Kasumi-1 (cell line): Measurements from ENCODE around the gene NADSYN1.

Experiments
- DNase-seq, 2 experiments: peaks; one replicate each; lab custom pipeline; 2025; lab: John Stamatoyannopoulos, UW

The NADSYN1 gene

DNA sequence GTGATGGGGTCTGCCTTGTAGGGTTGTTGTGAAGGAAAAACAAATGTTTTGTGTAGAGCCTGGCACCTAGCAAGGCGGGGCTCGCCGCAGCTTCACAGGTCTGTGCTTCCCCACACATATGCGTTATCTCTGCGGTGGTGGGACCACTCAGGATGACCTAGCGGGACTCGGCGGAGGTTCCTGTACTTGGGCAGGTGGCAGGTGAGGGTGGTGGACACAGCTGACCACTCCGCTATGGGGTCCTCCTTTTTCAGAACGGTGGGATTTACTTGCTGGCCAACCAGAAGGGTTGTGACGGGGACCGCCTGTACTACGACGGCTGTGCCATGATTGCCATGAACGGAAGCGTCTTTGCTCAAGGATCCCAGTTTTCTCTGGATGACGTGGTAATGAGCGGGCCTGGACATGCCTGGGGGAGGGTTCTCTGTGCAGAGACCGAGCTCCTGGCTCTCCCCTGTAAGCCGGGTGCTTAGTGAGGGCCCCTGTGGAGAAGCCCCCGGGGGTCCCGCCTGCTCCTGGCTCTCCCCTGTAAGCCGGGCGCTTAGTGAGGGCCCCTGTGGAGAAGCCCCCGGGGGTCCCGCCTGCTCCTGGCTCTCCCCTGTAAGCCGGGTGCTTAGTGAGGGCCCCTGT, 21.3 kb downstream of the NADSYN1 start:
- no peak for DNase-seq

DNA sequence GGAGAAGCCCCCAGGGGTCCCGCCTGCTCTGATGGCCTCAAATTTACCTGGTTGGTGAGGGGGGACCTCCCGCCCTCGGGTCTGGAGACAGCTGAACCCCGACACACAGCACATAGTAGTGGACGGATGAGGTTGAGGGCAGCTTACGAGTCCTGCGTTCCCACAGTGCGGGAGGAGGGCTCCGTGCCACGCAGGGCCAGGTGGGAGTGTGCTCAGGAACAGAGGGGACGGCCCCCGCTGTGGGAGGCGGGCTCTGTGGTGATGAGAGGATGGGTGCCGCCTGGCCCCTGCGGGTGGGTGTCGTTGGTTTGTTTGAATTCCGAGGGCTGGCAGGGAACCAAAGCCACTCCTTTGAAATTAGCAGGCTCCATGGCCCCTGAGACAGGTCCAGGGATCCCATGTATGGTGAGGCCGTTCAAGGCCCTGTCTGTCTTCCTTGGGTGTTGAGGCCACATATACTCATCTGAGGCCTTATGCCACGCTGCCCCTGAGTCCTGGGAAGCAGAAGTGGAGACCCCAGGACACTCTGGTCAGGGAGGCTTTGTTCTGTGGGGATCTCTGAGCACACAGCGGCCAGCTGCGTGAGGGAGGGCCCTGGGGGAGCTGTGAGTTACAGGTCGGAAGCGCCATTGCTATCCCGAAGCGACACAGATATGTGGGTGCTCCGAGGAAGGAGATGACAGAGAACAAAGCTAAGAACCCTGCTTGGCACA, 21.9 kb downstream of the NADSYN1 start:
- no peak for DNase-seq

DNA sequence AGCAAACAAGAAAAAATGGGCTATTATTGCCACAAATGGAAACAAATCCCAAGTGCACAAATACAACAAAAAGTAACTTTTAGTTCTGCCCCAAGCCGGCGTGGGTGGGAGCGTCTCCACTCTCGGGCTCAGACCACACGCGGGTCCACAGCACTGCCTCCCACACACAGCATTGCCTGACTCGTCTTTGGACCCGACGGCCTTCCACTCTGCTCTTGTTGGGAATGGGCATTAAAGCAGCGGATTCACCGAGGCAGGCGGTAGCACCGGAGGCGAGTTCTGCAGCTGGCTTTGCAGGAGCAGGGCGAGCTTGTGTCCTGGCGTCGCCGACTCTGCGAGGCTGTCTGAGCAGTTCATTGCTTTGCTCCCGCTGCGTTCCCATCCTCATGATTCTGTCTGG, 23.0 kb downstream of the NADSYN1 start:
- no peak for DNase-seq

DNA sequence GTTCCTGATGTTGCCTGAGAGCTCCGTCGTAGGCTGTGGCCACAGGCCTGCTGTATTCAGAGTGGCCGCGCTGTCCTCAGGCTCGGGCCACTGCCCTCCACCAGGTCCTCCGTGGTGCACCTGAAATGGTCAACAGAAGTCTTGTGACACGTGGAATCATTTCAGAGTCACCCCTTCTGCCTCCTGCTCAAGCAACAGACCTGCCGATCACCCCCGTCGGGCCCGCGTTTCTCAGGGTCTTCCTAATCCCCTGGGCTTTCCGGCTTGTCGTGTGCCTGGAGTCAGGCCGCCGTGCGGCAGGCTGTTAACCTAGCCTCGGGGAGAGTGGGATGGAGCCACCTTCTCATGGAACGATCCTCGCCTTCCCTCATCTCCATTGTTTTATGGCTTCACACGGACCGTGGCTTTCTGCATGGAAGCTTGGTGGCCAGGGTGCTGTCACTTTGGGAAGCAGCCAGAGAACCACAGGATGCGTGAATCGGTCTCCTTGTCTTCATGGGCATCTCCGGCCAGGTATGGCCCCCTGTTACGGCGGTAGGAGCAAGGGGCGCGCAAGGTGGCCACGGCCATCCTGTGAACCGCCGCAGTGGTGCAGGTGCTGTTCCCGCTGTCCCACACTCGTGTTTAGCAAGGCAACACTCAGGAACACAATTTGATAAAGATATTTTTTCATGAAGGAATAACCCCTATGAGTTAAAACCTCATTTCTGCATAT, 24.1 kb downstream of the NADSYN1 start:
- DNase-seq = no peak

DNA sequence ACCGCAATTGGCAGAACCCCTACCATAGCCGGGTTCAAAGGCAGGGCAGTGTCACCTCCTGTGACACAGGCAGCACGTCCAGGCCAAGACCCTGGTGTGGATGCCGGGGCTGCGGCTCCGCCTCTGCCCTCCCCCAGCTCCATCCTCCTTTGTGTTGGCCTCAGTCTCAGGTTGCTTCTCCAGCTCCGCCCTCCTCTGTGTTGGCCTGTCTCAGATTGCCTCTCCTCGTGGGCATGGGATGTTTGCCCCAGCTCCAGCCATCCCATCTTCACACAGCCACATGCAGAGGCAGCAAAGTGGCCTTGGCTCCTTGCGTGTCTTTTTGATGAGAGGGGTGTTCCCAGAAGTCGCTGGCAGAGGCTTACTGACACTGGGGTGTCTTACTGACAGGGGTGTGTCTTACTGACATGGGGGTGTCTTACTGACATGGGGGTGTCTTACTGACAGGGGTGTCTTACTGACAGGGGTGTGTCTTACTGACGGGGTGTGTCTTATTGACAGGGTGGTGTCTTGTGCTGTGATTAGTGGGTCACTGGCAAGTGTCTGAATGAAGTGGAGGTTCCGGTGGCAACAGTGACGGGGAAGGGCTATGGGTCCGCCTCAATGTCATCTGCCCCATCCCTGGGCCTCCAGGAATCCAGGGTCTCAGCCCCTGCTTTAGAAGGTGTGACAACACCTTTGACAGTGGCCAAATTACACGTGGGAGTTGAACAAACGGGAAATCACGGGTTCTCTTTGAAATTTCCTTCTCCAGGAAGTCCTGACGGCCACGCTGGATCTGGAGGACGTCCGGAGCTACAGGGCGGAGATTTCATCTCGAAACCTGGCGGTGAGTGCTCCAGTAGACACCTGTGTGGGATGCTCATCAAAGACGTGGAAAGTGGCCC, 24.9 kb downstream of the NADSYN1 start:
- DNase-seq = no peak

DNA sequence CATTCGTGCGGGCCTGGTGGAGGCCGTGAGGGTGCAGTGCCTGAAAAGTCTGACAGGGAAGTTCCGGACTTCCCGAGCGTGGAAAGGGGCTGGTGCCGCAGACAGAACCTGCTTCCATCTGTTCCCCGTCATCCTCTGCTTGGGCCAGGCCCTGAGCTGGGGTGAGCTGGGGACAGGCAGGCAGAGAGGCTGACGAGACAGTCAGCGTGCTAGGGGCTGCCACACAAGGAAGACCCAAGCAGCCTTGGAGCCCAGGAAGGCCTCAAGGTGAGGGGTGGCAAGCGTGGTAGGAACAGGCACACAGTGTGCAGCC, 25.5 kb downstream of the NADSYN1 start:
- no peak for DNase-seq

DNA sequence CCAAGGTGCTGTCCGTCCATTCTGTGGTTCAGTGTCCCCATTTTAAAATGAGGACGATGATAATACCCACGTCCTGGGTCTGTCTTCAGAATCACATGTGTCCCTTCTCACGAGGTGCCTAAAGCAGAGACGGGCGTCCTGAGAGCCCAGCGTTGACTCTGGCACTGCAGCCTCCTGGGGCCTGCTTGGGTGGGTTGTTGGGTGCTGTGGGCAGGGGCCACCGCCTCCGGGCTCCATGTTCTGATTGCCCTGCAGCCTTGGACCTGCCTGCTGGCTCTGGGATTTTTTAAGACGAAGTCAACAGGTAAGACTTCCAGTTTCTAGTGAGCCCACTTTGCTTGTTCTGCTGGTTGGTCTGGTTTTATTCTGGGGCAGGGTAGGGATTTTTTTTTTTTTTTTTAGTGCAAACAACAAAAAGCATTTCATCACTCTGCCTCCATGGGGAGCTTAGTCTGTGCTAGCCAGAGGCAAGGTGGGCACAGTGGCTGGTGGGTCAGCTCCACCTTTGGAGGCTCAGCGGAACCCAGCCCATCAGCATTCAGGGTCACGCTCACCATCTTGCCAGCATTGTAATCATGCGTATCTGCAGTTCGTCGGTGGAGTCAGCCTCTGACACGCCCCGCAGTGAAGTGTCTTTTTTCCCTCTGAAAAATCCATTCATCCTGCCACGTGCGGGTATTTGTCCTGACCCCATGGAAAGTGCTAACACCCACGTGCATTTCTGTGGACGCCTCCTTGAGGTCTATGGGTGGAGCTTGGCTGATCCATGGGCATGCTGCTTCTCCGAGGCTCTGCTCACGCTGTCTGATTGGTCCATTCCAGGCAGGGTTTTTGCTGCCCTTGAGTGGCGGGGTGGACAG, 28.3 kb downstream of the NADSYN1 start:
- no peak for DNase-seq

DNA sequence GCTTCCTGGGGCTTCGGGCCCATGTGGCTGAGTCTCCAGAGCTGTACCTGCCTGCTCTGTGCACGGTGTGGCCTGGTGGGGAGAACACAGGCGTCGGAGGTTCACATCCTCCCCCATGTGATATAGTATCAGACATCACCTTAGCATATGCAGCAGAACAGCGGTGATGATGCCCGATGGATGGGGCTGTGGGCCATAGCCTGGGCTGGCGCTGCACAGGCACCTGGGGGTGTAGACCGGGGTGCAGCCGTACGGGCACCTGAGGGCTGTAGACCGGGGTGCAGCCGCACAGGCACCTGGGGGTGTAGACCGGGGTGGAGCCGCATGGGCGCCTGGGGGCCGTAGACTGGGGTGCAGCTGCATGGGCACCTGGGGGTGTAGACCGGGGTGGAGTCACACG, 29.2 kb downstream of the NADSYN1 start:
- no peak for DNase-seq

DNA sequence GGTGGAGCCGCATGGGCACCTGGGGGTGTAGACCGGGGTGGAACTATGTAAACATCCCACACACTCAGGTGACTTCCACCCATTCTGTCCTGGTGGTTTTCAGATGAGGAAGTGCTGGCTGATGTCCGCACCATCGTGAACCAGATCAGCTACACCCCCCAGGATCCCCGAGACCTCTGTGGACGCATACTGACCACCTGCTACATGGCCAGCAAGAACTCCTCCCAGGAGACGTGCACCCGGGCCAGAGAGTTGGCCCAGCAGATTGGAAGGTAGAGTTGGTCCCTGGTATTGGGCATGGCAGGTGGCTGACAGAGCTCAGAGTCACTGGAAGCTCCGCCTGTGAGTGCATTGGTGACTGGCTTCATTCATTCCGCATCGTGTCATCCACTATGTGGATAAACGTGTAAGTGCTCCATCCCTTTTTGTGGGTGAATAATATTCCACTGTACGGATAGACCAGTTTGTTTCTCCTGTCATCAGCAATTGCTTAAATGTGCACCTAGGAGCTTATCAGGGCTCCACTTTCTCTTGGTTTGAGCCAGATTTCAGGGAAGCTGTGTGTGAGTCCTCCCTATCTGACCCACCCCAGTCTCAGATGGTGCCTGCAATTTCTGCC, 29.9 kb downstream of the NADSYN1 start:
- no peak for DNase-seq

DNA sequence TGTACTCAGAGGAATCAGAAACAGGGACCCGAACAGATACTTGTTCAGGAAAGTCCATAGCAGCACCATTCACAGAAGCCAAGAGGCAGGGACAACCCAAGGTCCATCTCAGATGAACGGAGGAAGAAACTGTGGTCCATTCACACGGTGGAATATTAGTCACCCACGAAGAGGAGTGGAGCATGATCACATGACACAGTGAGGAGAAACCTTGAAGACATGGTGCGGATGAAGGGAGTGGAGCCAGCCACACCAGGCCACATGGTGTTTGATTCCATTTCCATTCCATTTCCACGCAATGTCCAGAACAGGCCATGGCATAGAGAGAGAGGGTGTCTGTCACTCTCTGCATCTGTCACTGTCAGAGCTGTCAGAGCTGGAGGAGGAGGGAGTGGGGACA, 30.7 kb downstream of the NADSYN1 start:
- no peak for DNase-seq

DNA sequence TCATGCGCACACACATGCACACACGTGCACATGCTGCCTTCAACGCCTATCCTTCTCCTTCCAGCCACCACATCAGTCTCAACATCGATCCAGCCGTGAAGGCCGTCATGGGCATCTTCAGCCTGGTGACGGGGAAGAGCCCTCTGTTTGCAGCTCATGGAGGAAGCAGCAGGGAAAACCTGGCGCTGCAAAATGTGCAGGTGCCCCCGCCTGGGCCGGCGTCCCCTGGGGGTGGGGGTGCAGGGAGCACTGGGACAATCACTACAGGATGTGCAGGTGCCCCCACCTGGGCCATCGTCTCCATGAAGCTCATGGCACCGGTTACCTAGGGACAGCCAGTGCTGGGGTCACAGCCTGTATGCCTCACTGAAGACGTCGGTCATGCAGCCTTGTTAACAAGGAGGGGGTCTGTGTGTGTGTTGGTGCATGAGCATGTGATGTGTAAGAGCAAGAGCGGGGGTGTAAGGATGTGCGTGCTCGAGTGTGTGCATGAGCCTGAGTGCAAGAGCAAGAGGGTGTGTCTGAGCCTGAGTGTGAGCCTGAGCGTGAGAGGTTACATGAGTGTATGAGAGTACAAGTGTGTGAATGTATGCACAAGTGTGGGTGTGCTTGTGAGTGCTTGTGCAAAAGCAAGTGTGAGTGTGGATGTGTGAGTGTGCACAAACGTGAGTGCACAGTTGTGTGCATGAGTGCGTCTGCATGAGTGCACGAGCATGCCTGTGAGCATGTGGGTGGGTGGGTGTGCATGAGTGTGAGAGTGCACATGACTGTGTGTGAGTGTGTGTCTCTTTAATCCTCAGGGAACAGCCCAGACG, 31.5 kb downstream of the NADSYN1 start:
- DNase-seq = no peak

DNA sequence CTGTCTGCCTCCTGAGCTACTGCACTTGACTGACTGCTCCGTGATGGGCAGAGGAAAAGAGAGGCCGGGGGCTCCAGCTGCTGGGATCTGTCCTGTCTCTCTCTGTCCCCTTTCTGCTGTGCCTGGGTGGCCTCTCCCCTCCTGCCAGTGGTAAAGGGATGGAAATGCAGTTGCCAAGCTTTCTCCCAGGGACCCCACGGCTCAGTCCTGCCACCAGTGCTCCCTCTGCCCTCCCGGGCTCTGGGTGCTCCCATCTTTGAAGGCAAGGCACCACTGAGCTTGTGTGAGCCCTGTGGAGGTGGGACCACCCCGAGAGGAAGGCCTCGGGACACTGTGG, 32.0 kb downstream of the NADSYN1 start:
- no peak for DNase-seq

DNA sequence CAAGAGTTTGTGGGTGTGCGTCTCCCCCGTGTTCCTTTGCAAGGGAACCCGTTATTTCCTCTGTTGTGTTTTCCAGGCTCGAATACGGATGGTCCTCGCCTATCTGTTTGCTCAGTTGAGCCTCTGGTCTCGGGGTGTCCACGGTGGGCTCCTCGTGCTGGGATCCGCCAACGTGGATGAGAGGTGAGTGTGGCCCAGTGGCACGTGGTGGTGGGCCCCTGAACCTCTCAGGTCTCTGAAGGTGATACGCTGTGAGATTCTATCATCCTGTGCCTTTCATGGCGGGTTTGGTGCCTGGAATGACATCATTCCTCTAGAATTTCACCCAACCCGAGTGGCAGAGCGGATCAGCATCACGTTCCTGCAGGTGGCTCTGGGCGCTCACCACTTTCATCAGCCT, 32.5 kb downstream of the NADSYN1 start:
- no peak for DNase-seq

DNA sequence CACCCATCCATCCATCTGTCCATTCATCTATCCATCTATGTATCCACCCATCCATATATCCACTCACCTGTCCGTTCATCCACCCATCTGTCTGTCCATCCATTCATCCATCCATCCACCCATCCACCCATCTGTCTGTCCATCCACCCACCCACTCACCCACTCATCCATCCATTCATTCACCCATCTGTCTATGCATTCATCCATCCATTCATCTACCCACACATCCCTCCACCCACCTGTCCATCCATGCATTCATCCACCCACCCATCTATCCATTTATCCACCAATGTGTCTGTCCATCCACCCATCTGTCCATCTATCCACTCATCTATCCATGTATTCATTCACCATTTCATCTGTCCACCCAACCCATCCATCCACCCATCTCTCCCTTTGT, 33.3 kb downstream of the NADSYN1 start:
- no peak for DNase-seq

DNA sequence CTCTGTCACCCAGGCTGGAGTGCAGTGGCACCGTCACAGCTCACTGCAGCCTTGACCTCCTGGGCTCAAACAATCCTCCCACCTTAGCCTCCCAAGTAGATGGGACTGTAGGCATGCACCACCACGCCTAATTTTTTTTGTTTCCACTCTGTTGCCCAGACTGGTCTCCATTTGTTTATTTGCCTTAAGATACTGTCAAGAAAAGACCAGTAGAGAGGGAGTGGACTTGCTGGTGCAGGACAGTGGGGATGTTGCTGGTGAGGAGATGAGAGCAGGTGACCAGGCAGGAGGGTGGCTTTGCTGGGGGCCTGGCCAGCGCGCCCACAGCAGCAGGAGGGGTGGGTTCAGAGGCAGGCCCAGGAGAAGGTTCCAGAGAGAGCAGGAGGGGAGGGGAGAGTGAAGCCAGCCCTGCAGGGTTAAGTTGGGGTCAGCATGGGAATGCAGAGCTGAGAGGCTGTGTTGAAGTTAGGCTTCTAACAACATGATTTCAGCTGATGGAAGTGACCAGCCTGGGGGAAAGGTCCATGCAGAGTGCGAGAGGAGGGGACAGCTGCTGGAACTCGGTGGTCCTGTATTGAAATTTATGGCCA, 35.8 kb downstream of the NADSYN1 start:
- DNase-seq = no peak

DNA sequence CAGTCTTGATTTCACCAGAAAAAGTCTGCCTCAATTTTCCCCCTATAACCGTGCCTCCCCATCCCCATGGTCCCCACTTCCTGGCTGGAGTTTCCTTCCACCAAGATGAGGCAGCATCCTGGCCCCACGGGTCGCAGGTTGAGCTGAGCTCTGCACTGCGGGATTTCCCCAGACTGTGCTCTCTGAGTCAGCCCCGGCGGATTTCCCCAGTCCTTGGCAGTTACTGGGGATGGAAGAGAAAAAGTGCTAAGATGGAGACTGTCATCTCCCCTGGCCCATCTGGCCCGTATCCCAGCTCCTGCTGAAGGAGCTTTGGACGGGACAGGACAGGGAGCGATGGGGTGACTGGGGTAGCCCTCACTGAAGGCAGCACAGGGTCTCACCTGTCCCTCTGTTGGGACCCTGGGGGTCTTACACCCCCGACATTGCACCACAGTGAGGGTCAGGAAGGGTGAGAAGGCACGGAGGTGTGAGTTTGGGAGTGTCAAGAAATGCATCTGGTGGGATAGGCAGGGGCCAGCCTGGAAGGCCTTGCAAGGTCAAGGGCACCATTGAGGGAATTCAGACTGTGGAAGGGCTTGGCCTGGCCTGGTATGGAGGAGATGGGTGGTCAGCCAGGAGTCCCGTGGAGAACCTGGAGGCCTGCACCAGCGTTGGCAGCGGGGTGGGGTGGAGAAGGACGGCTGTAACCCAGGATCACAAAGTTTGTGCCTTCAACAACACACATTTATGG, 36.5 kb downstream of the NADSYN1 start:
- no peak for DNase-seq

DNA sequence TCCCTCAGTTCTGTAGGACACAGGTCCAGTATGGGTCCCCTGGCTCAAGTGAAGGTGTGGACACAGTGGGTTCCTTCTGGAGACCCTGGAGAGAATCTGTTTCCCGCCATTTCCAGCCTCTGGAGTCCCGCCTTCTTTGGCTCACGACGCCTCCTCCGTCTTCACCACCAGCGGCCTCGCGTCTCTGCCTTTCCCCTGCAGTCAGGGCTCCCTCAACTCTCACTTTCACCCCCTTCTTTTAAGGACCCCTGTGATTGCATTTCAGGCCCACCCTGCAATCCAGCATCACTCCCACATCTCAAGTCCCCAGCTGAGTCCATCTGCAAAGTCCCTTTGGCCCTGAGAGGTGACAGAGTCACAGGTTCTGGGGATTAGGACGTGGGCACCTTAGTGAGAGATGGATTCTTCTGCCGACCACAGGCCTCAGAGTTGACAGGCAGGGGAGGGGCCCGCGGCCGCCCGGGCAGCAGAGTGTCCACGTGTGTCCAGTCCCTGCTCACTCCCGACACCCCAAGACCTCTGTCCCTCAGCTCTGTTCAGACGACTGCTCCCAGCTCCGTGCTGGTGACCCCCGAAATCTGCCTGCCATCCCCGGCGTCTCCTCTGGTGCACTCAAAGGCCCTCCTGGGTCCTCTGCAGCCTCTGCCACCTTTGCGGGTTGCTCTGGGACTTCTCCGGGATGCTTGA, 37.2 kb downstream of the NADSYN1 start:
- DNase-seq = no peak

DNA sequence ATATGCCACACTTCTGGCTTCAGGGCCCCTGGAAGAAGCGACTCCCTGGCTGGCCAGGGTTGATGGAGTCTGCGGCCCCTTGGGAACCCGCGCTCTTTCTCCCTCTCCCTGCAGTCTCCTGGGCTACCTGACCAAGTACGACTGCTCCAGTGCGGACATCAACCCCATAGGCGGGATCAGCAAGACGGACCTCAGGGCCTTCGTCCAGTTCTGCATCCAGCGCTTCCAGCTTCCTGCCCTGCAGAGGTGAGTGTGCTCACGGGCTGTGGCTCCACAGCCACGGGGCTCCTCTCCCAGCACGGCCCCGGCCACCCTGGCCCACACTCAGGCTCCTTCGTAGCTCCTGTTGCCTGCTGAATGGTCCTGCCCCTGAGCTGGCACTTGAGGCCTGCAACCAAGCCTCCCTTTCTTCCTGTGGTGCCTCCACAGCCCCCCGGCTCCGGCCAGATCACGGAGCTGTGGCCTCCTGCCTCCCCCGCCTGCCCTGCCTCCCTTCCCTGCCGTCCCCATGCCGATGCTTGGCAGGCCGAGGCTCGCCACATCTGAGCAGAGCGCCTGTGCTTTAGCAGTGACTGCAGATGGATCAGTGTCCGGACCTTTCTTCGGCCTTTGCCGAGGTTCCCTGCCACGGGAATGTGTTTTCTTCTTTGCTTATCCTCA, 37.9 kb downstream of the NADSYN1 start:
- DNase-seq = no peak
